Measurements from ENCODE around the gene CEP43.

The CEP43 gene

GRCh38 chr6:167013946-167014345, 14.7 kb downstream of the CEP43 start:
- DNase-seq (ENCODE audit: low spot score), result no peak

DNA sequence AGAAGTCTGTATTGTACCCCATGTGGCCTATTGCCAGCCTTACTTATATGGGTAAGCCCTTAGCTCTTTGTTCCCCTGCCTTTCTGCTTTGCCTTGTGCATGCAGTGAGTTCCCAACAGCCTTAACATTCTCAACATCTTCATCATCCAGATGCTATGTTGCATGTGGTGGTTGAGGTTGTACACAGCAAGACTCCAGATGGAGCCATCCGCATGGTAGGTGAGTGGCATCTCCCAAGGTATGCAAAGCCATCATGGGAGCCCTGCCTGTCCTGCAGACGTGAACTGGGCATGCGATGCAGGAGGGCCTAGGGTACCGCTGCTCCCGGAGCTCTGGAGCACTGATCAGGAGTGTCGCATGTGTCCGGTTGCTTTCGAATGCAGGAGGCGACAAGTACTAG, 16.1 kb downstream of the CEP43 start:
- no peak for DNase-seq (ENCODE audit: low spot score)

GRCh38 chr6:167020206-167020605, 21.0 kb downstream of the CEP43 start:
- DNase-seq (ENCODE audit: low spot score), result no peak

DNA sequence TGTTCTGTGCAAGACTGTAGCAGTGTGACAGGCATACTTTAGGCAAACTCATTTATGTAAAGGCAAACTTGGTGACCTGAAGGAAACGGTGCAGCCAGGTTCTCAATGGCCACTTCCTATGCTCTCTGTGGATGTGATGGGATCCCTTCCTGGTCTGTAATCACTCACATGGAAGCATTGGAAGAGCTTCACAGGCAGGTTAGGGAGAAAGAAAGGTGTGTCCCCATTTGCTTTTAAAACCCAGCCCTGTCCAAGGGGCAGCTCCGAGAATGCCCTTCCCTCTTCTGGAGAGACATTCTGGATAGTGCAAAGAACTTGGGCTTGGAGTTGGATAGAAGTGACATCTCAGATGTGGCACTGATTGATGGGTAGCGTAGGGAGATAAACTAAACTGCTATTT, 28.1 kb downstream of the CEP43 start:
- DNase-seq (ENCODE audit: low spot score), result no peak

DNA sequence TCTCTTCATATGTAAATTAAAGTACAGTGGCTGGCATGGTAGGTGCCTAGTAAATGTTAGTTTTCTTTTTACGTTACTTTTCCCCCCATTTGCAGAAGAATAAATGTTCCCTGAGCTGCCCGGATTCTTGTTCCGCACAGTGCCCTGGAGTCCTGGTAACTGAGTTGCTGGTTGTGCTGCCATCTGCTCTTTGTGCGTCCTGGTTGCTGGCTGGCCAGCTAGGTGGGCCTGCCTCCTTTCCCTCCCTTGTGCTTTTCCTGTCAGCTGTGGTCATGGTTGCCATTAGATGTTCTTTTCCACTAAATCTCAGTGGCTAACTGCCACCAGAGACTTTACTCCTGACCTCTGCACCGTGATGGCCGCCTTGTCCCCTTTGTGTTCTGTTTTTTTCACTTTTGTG, 28.6 kb downstream of the CEP43 start:
- DNase-seq (ENCODE audit: low spot score), result no peak

GRCh38 chr6:167030222-167031072, 31.2 kb downstream of the CEP43 start:
- no peak for DNase-seq (ENCODE audit: low spot score)

GRCh38 chr6:167031082-167031709, 32.0 kb downstream of the CEP43 start:
- no peak for DNase-seq (ENCODE audit: low spot score)

DNA sequence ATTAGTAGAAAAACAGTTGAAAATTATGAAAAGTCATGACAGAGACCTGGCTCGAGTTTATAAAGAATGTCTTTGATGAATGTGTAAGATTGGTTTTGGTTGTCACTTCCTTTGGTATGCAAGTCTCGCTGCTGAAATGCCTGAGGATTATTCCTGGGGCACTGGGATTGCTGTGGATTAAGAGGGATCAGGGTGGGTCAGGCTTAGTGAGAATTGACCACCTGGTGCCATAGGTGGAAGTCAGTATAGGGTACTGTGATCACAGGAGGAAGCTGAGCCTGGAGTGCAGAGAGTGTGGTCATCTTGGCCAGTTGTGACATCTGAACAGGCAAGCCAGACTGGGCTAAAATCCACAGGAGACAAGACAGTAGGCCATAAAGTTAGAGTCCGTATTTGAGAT, 34.9 kb downstream of the CEP43 start:
- DNase-seq (ENCODE audit: low spot score), result no peak

DNA sequence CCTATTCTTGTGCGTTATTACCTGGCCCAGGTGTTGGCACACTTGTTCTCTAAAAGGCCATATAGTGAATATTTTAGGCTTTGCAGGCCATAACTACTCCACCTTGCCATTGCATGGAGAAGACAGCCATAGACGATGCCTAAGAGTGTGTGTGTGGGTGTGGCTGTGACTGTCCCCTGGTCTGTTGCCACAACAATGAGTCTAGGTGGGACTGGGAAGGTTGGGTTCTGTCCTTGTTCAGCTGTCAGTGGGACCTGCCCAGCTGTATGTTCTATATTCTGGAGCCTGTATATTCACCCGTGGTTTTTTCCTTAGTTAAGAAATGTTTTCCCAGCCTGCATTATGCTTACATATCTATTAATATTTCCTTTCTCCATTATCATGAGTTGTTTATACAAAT, 38.6 kb downstream of the CEP43 start:
- no peak for DNase-seq (ENCODE audit: low spot score)

DNA sequence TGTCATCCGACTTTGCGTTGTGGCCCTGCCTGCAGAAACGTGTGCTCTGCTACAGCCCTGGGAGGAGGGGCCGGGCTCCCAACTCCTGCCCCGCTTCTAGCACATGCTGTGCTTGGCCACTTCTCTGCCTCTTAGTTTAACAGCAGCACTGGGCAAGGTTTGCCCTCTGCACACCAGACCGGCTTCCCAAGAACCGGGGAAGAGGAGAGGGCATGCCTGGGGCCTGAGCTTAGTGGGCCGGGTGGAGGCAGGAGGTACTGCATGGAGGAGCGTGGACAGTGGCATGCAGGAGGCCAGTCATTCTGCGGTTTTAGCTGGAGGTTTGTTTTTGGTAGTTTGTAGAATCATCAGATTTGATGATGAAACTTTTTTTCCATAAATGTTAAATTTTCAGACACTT, 45.5 kb downstream of the CEP43 start:
- no peak for DNase-seq (ENCODE audit: low spot score)

DNA sequence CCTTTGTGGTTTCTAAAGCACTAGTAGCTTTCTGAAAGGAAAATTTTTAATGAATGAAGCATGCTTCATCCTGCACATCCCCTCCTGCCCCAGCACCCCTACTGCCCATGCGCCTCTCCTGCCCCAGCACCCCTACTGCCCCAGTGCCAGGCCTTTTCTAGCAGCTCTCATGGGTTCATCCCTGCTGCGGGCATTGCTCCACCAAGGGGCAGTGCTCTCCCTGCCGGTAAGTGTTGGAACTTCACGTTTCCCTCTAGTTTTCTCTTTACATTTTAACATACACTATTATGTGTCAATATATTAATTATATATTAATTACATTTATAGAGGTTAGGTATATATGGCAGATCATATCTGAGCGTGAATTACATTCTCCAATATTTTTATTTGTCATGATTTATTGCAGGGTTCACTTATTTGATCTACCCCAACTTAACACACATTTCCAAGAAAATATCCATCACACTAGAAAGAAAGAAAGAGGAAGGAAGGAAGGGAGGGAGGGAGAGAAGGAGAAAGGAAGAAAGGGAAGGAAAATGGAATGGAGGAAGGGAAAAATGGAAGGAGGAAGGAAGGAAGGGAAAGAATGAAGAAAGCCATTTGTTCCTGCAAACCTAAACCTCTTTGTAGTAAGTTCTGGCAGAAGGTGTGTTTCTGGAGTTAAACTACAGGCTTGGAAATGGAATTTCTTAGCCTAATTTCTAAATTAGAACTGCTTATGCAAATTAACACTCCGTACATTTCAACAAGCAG, 46.8 kb downstream of the CEP43 start:
- DNase-seq (ENCODE audit: low spot score), result no peak

GRCh38 chr6:167046861-167047495, 47.8 kb downstream of the CEP43 start:
- DNase-seq (ENCODE audit: low spot score), result no peak

DNA sequence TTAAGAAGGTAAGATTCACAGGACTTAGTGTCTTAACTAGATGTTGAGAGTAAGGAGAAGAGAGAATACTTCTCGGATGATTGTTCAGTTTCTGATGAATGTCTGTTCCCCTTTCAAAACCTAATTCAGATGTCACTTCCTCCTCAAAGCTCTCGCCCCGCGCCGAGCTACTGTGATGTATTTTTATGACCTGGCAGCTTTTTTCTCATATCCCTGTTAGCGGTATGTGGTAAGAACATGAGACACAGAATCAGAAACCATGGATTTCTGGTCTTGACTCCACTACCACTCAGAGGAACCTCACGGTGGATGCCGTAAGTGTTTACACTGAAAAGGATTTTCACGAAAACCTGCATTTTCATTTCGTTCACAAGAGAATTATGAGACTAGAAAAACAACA, 48.4 kb downstream of the CEP43 start:
- DNase-seq (ENCODE audit: low spot score), result peak; percentile 57
